ENCODE measurements around the gene CSPG4.

- TF ChIP-seq POLR2A (IDR thresholded peaks at IDR 0.05; ENCODE audit: low read length) = no peak
- no peak for TF ChIP-seq GATA1 (IDR thresholded peaks at IDR 0.05; ENCODE audit: low read depth, low read length)
These were observed 65.7 kb downstream of the CSPG4 start for GRCh38 chr15:75646944-75647364.

All from erythroblast (primary cell).